GM12875 (cell line): ENCODE data around the gene B3GNT9.
A peak's percentile ranks its signal among the peaks of the same experiment; 100 is the strongest.

ENCODE experiments used
- H3K4me3 ChIP-seq: one replicate; pipeline ENCODE4 v1.5.1; 2011; ENCODE audit warnings: low read depth, low read length, control low read depth
- CTCF ChIP-seq: IDR thresholded peaks from 2 replicates; pipeline ENCODE4 v1.5.1; 2011; ENCODE audit warnings: low read depth, mild to moderate bottlenecking, control low read depth, inconsistent platforms, low read length, moderate library complexity, borderline replicate concordance; ENCODE audit not compliant: insufficient read depth

Gene B3GNT9

GRCh38 chr16:67162506-67163163 is 11.8 kb upstream of the B3GNT9 start:
- H3K4me3 ChIP-seq: peak overlapping the region; percentile 43

GRCh38 chr16:67161595-67162058 is 10.8 kb upstream of the B3GNT9 start:
- no peak for TF ChIP-seq CTCF
- H3K4me3 ChIP-seq: no peak overlapping the region

More at GRCh38 chr16:67162506-67163163, 11.8 kb upstream of the B3GNT9 start:
- no peak for TF ChIP-seq CTCF

- peak overlapping the region; percentile 80 for H3K4me3 ChIP-seq
- no peak for TF ChIP-seq CTCF
Measured at GRCh38 chr16:67158637-67159600, 8.1 kb upstream of the B3GNT9 start.

GRCh38 chr16:67157892-67158635 is 7.3 kb upstream of the B3GNT9 start:
- no peak overlapping the region for H3K4me3 ChIP-seq

GRCh38 chr16:67157106-67157748 is 6.4 kb upstream of the B3GNT9 start:
- no peak for TF ChIP-seq CTCF
- no peak overlapping the region for H3K4me3 ChIP-seq

More at GRCh38 chr16:67157892-67158635, 7.3 kb upstream of the B3GNT9 start:
- no peak for TF ChIP-seq CTCF

GRCh38 chr16:67156143-67156844 is 5.5 kb upstream of the B3GNT9 start:
- no peak overlapping the region for H3K4me3 ChIP-seq
- no peak for TF ChIP-seq CTCF
